Measurements from ENCODE around the gene KCNC1. TPM values are rescaled to one million over a fixed set of nuclear protein-coding genes. Genes with fewer than 3 reads are reported as not detected.

Gene KCNC1
- total RNA-seq, 1 donor from 2014 or later: not detected

DNA sequence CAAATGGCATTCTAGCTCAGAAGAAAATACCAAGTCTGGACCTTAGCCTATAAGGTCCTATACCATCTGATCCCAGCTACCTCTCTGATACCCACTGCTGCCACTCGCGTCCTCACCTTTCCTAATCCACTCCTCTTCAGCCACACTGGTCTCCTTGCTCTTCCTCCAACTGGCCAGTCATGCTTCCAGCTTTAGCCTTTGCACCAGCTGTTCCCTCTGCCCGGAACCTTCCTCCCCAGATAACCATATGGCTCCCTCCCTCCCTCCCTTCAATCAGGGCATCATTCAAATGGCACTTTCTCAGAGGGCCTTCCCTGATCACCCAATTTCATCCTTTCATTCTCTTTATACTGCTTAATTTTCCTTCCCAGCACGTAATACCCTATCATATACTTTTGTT lies 67.9 kb downstream of the KCNC1 start:
- Mint-ChIP-seq H3K27ac (ENCODE audit: unreplicated experiment) (no peak overlapping the region), H3K27me3 (ENCODE audit: unreplicated experiment) (peaks cover 3% of the 10 kb centered on the region), H3K4me3 (ENCODE audit: unreplicated experiment) (no peak overlapping the region), H3K4me1 (ENCODE audit: unreplicated experiment) (no peaks in the 10 kb centered on the region), H3K9me3 (ENCODE audit: unreplicated experiment) (no peaks in the 10 kb centered on the region), H3K36me3 (ENCODE audit: low read depth, unreplicated experiment) (no peaks in the 10 kb centered on the region)
- TF ChIP-seq, protein P1, sequence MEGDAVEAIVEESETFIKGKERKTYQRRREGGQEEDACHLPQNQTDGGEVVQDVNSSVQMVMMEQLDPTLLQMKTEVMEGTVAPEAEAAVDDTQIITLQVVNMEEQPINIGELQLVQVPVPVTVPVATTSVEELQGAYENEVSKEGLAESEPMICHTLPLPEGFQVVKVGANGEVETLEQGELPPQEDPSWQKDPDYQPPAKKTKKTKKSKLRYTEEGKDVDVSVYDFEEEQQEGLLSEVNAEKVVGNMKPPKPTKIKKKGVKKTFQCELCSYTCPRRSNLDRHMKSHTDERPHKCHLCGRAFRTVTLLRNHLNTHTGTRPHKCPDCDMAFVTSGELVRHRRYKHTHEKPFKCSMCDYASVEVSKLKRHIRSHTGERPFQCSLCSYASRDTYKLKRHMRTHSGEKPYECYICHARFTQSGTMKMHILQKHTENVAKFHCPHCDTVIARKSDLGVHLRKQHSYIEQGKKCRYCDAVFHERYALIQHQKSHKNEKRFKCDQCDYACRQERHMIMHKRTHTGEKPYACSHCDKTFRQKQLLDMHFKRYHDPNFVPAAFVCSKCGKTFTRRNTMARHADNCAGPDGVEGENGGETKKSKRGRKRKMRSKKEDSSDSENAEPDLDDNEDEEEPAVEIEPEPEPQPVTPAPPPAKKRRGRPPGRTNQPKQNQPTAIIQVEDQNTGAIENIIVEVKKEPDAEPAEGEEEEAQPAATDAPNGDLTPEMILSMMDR (IDR thresholded peaks at IDR 0.05; ENCODE audit: unreplicated experiment): no peak
- no peak for DNase-seq (ENCODE audit: low spot score)

DNA sequence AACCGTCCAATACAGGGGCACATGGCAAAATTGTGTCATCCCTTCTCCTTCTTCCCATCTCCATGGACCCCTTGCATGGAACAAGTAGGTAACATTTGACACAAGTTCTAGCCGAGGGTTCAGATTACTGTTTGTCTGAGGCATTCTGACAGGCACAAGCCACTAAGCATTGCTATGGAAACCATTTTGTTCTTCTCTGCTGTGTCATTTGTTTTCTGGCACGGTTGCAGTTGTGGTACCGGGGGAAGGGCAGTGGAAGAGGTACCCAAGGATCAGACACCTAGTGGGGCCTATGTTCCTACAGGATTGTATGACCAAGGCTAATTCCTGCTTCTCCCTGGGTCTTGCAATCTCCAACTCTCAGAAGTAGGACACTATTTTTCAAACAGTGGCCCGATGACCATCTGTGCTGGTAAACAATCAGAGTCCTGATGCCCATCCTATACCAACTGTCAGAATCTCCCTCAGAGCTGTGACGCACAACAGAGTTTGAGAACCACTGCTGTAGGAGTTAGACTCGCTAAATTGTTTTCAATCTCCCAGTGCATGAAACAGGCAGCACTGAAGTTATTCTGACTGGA lies 69.3 kb downstream of the KCNC1 start:
- H3K4me3 Mint-ChIP-seq (ENCODE audit: unreplicated experiment): no peak overlapping the region
- H3K9me3 Mint-ChIP-seq (ENCODE audit: unreplicated experiment): no peaks in the 10 kb centered on the region
- H3K4me1 Mint-ChIP-seq (ENCODE audit: unreplicated experiment): no peaks in the 10 kb centered on the region
- no peak overlapping the region for H3K27ac Mint-ChIP-seq (ENCODE audit: unreplicated experiment)
- DNase-seq (ENCODE audit: low spot score): no peak
- no peaks in the 10 kb centered on the region for H3K36me3 Mint-ChIP-seq (ENCODE audit: low read depth, unreplicated experiment)
- TF ChIP-seq, protein P1 (IDR thresholded peaks at IDR 0.05; ENCODE audit: unreplicated experiment): no peak
- peaks cover 3% of the 10 kb centered on the region for H3K27me3 Mint-ChIP-seq (ENCODE audit: unreplicated experiment)

DNA sequence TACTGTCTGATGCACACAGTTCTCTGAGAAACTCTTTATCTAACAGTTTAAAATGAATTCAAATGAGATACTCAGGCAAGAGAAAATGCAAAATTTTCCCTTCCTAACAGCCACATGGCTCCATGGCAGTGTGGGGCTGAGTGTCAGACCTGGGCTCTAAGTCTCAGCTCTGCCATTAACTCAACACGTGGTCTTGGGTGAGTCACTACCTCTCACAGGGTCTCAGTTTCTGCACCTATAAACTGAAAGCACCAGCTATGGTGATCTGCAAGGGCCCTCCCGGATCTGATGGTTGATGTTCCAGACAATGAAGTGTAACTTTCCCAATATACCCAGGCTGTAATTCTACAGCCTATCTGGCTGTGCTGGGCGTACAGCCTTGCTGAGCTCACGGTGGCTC lies 70.5 kb downstream of the KCNC1 start:
- Mint-ChIP-seq H3K27ac (ENCODE audit: unreplicated experiment) (no peak overlapping the region), H3K36me3 (ENCODE audit: low read depth, unreplicated experiment) (no peaks in the 10 kb centered on the region), H3K27me3 (ENCODE audit: unreplicated experiment) (peaks cover 7% of the 10 kb centered on the region), H3K4me3 (ENCODE audit: unreplicated experiment) (no peak overlapping the region), H3K9me3 (ENCODE audit: unreplicated experiment) (no peaks in the 10 kb centered on the region), H3K4me1 (ENCODE audit: unreplicated experiment) (peaks cover 4% of the 10 kb centered on the region)
- no peak for DNase-seq (ENCODE audit: low spot score)
- TF ChIP-seq, protein P1 (IDR thresholded peaks at IDR 0.05; ENCODE audit: unreplicated experiment): no peak

DNA sequence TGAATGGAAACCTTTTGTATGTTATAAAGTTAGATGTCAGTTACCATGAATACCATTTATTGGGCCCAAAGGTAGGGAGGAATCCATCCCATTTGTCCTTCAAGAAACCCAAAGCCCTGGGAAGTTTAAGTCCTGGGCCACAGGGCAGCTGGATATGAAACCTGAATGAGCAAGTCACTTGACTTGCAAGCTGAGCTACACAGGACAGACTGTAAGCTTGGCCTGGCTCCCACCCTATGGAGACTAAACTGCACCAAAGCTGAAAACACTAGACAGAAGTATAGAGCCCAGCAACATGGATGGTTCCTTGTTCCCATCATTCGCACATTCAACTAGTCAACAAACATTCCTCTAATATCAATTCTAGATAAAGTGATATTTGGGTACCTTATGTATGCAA lies 71.3 kb downstream of the KCNC1 start:
- TF ChIP-seq, protein P1 (IDR thresholded peaks at IDR 0.05; ENCODE audit: unreplicated experiment): no peak
- DNase-seq (ENCODE audit: low spot score): no peak
- H3K27ac Mint-ChIP-seq (ENCODE audit: unreplicated experiment): no peak overlapping the region
- no peak overlapping the region for H3K4me3 Mint-ChIP-seq (ENCODE audit: unreplicated experiment)
- no peaks in the 10 kb centered on the region for H3K9me3 Mint-ChIP-seq (ENCODE audit: unreplicated experiment)
- H3K27me3 Mint-ChIP-seq (ENCODE audit: unreplicated experiment): peaks cover 7% of the 10 kb centered on the region
- H3K36me3 Mint-ChIP-seq (ENCODE audit: low read depth, unreplicated experiment): no peaks in the 10 kb centered on the region
- H3K4me1 Mint-ChIP-seq (ENCODE audit: unreplicated experiment): peaks cover 12% of the 10 kb centered on the region

DNA sequence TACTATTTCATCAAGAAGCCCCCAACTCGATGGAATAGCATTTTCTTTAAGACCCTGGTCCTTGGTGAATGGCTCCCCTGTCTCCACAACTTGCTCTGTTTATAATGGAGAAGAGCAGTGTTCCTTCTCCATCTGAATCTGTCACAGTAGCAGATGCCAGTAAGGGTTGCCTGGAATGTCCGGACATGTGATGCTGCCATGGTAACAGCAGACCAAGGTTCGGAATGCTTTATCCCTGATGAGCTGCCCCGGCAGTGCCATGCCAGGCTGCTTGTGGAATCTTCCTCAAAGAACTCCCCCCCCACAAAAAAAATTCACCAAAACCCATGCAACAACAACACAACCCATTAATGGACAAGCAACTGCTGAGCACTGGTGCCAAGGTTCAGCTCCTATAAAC lies 72.5 kb downstream of the KCNC1 start:
- peaks cover 7% of the 10 kb centered on the region for H3K27me3 Mint-ChIP-seq (ENCODE audit: unreplicated experiment)
- H3K9me3 Mint-ChIP-seq (ENCODE audit: unreplicated experiment): no peaks in the 10 kb centered on the region
- no peak overlapping the region for H3K27ac Mint-ChIP-seq (ENCODE audit: unreplicated experiment)
- no peak for DNase-seq (ENCODE audit: low spot score)
- no peaks in the 10 kb centered on the region for H3K36me3 Mint-ChIP-seq (ENCODE audit: low read depth, unreplicated experiment)
- TF ChIP-seq, protein P1 (IDR thresholded peaks at IDR 0.05; ENCODE audit: unreplicated experiment): no peak
- H3K4me3 Mint-ChIP-seq (ENCODE audit: unreplicated experiment): no peak overlapping the region
- peaks cover 22% of the 10 kb centered on the region for H3K4me1 Mint-ChIP-seq (ENCODE audit: unreplicated experiment)

Measured in endothelial cell (in vitro differentiated cells).